ENCODE results near the gene PIBF1. TPM values are rescaled to one million over a fixed set of nuclear protein-coding genes. Genes with fewer than 3 reads are reported as not detected.

Gene PIBF1
- total RNA-seq, 4 donors from 2014 or later: 11.4 to 21.1 (median 13.5) TPM

- H3K4me3 ChIP-seq (ENCODE audit: low read depth, poor library complexity, severe bottlenecking): no peak overlapping the region
- WGBS, 2 donors: 89 to 92% methylated on average over 5 of the region's 5 CpGs
- TF ChIP-seq, protein P1, sequence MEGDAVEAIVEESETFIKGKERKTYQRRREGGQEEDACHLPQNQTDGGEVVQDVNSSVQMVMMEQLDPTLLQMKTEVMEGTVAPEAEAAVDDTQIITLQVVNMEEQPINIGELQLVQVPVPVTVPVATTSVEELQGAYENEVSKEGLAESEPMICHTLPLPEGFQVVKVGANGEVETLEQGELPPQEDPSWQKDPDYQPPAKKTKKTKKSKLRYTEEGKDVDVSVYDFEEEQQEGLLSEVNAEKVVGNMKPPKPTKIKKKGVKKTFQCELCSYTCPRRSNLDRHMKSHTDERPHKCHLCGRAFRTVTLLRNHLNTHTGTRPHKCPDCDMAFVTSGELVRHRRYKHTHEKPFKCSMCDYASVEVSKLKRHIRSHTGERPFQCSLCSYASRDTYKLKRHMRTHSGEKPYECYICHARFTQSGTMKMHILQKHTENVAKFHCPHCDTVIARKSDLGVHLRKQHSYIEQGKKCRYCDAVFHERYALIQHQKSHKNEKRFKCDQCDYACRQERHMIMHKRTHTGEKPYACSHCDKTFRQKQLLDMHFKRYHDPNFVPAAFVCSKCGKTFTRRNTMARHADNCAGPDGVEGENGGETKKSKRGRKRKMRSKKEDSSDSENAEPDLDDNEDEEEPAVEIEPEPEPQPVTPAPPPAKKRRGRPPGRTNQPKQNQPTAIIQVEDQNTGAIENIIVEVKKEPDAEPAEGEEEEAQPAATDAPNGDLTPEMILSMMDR (IDR thresholded peaks at IDR 0.05): no peak
- intact Hi-C loops (cut with DNase I; ENCODE audit: low total_unique reads): no loop called here
- DNase-seq (ENCODE audit: low spot score in 2 of 2): no peak
Observed at GRCh38 chr13:73025217-73026012, 243.5 kb downstream of the PIBF1 start.

- no peak for TF ChIP-seq POLR2A (IDR thresholded peaks at IDR 0.05)
- TF ChIP-seq, protein P1 (IDR thresholded peaks at IDR 0.05): no peak
- WGBS, 2 donors: 87 to 91% methylated on average over 2 of the region's 2 CpGs
- DNase-seq (ENCODE audit: low spot score in 2 of 2): no peak
- intact Hi-C loops (cut with DNase I; ENCODE audit: low total_unique reads): no loop called here
- H3K4me3 ChIP-seq (ENCODE audit: low read depth, poor library complexity, severe bottlenecking): no peak overlapping the region
Observed at GRCh38 chr13:73034901-73035300, 253.0 kb downstream of the PIBF1 start.

DNA sequence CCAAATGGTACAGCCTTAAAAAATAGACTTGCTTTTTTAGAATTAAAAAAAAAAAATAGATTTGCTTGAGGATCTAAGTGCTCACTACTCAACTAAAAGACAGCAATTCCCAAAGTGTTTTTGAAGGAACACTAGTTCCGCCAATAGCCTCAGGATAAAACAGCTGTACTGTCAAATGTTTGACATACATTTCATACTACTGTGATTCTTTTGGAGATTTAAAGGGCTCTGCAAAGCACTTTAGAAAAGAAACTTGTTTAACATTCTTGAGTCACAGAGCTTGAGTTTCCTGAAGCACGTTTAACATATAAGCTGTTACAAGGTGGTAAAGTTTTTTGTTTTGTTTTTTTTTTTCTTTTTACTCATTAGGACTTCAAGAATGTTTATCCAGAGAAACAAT is 253.7 kb downstream of the PIBF1 start:
- TF ChIP-seq, protein P1 (IDR thresholded peaks at IDR 0.05): no peak
- no peak for TF ChIP-seq POLR2A (IDR thresholded peaks at IDR 0.05)
- H3K4me3 ChIP-seq (ENCODE audit: low read depth, poor library complexity, severe bottlenecking): no peak overlapping the region
- 45 to 51% methylated on average over 2 of the region's 2 CpGs for WGBS, 2 donors
- intact Hi-C loops (cut with DNase I; ENCODE audit: low total_unique reads): no loop called here
- no peak for DNase-seq (ENCODE audit: low spot score in 2 of 2)

DNA sequence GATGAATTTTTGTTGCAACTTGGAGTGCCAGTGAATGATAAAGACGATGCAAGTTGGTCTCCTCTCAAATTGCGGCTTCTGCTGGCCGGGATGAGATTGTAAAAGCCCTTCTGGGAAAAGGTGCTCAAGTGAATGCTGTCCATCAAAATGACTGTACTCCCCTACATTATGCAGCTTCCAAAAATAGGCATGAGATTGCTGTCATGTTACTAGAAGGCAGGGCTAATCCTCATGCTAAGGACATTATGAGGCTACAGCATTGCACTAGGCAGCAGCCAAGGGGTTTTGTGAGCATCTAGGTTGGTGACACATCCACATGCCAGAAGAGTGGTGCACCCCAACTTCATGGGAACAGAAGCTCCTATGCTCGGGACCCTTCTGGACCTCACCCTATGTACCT is 254.6 kb downstream of the PIBF1 start:
- intact Hi-C loops (cut with DNase I; ENCODE audit: low total_unique reads): no loop called here

DNA sequence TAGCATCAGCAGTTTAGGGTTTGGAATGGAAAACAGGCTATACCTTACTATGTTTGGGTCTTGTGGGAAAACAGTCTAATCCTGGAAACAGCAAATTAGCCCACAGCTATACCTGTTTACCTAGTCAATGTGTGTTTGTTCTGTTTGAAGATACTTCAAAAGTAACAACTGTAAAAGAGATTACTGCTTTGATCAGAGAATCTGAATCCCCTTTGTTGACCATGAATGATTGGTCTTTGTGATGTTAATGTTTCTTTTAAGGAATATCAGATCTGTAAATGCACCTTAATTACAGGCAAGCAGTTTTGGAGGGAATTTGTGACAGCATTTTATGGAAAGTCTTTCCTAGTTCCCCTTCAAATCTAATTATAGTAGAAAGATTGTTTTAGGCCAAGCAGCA is 256.1 kb downstream of the PIBF1 start:
- TF ChIP-seq POLR2A (IDR thresholded peaks at IDR 0.05): no peak
- TF ChIP-seq, protein P1 (IDR thresholded peaks at IDR 0.05): no peak
- intact Hi-C loops (cut with DNase I; ENCODE audit: low total_unique reads): no loop called here
- DNase-seq (ENCODE audit: low spot score in 2 of 2): no peak
- H3K4me3 ChIP-seq (ENCODE audit: low read depth, poor library complexity, severe bottlenecking): no peak overlapping the region

More for the DNA sequence above, 254.6 kb downstream of the PIBF1 start:
- no peak overlapping the region for H3K4me3 ChIP-seq (ENCODE audit: low read depth, poor library complexity, severe bottlenecking)
- TF ChIP-seq, protein P1 (IDR thresholded peaks at IDR 0.05): no peak
- TF ChIP-seq POLR2A (IDR thresholded peaks at IDR 0.05): no peak
- 93% methylated on average over 4 of the region's 4 CpGs for WGBS, 2 donors
- DNase-seq (ENCODE audit: low spot score in 2 of 2): no peak

Data from lower leg skin (tissue), 4 donors.